HepG2 (cell line): ENCODE data around the gene GPR42. TPM values are rescaled to one million over a fixed set of nuclear protein-coding genes. Genes with fewer than 3 reads are reported as not detected.

Experiments used
- ATAC-seq: fragments of 200-7000 bp; cut with Tn5 transposase; 3 replicates; pipeline ENCODE4 v1.9.1; 2020; ENCODE audit warnings: mild to moderate bottlenecking, moderate library complexity
- BruUV-seq: library from RNA; stranded (reverse); fragments of 400-500 nt; replicated peaks from 2 replicates; lab custom pipeline; 2021; lab: Mats Ljungman, UMichigan
- CTCF ChIA-PET: fragments of 300-600 bp; formaldehyde crosslinking; extraction: SDS; loops from one replicate; lab custom pipeline; 2021; ENCODE audit warnings: low total read pairs, inconsistent platforms, low intra/inter-chr PET ratio; lab: Yijun Ruan, JAX
- POLR2A ChIA-PET: fragments of 350-600 bp; sonication (Branson Sonifier 250); formaldehyde crosslinking; loops from one replicate; lab custom pipeline; 2020; ENCODE audit warnings: antibody characterized with exemption, inconsistent platforms; lab: Yijun Ruan, JAX
- DNase-seq: peaks from one replicate; pipeline ENCODE4 v3.0.0-alpha.2; 2015; ENCODE audit warnings: low spot score
- FAIRE-seq: peaks from 3 replicates; lab custom pipeline; 2011; peaks lifted over from hg19 to GRCh38; lab: Jason Lieb, UNC
- H2AFZ ChIP-seq: one replicate; pipeline ENCODE4 v1.6.1; 2011; ENCODE audit warnings: low read length, inconsistent platforms
- H3K27ac ChIP-seq: fragments of 300-600 bp; 3 replicates; pipeline ENCODE4 v1.8.0; 2011; ENCODE audit warnings: mixed run types, mild to moderate bottlenecking, mixed read lengths, low read length, inconsistent platforms; ENCODE audit not compliant: insufficient read depth; ENCODE audit errors: extremely low read length
- H3K27me3 ChIP-seq, 2 experiments: fragments of 200-600 bp in 1 of 2; 2 replicates in 1 of 2; 3 replicates in 1 of 2; pipeline versions ENCODE4 v1.6.0 to v1.8.0; 2011; ENCODE audit warnings: low read length in 2 of 2, mild to moderate bottlenecking in 2 of 2, moderate library complexity in 2 of 2, inconsistent platforms in 1 of 2; ENCODE audit not compliant: insufficient read depth in 2 of 2, control insufficient read depth in 1 of 2
- H3K36me3 ChIP-seq, 2 experiments: fragments of 200-600 bp in 1 of 2; replicated peaks in 1 of 2; 2 replicates in 1 of 2; 3 replicates in 1 of 2; pipeline versions ENCODE4 v1.5.1 to v1.8.0; 2011; ENCODE audit warnings: low read length in 2 of 2, inconsistent platforms in 1 of 2; ENCODE audit not compliant: insufficient read depth in 2 of 2, control insufficient read depth in 1 of 2
- H3K4me1 ChIP-seq: 2 replicates; pipeline ENCODE4 v1.5.1; 2012; ENCODE audit warnings: low read length, inconsistent platforms; ENCODE audit not compliant: insufficient read depth
- H3K4me2 ChIP-seq: 2 replicates; pipeline ENCODE4 v1.6.0; 2011; ENCODE audit warnings: low read depth, low read length, inconsistent platforms
- H3K4me3 ChIP-seq, 3 experiments: fragments of 200-600 bp in 1 of 3; sonication (generic), shearing (Covaris generic) in 1 of 3; replicated peaks in 1 of 3; 2 replicates each; pipeline ENCODE4 v1.5.1; 2011 to 2016; ENCODE audit warnings: low read length in 3 of 3, inconsistent platforms in 2 of 3, low read depth in 2 of 3, mild to moderate bottlenecking in 2 of 3, control low read depth in 1 of 3, mixed read lengths in 1 of 3; ENCODE audit not compliant: insufficient read depth in 1 of 3
- H3K79me2 ChIP-seq: one replicate; pipeline ENCODE4 v1.6.1; 2011; ENCODE audit warnings: low read length, inconsistent platforms; ENCODE audit not compliant: insufficient read depth
- H3K9ac ChIP-seq: 2 replicates; pipeline ENCODE4 v1.6.0; 2011; ENCODE audit warnings: mild to moderate bottlenecking, low read depth, low read length, inconsistent platforms; ENCODE audit not compliant: insufficient read depth
- H3K9me3 ChIP-seq: 2 replicates; pipeline ENCODE4 v1.5.1; 2012; ENCODE audit warnings: mild to moderate bottlenecking, low read length
- H4K20me1 ChIP-seq: 2 replicates; pipeline ENCODE4 v1.6.0; 2011; ENCODE audit warnings: inconsistent platforms, mild to moderate bottlenecking, low read length, moderate library complexity; ENCODE audit not compliant: insufficient read depth
- FOXM1 ChIP-seq: sonication (generic); formaldehyde crosslinking; IDR thresholded peaks from 2 replicates; pipeline ENCODE4 v1.5.0; 2020; ENCODE audit warnings: missing genetic modification reagents
- GLI4 ChIP-seq: sonication (generic); formaldehyde crosslinking; IDR thresholded peaks from 2 replicates; pipeline ENCODE4 v1.5.1; 2020; ENCODE audit warnings: missing genetic modification reagents, mild to moderate bottlenecking, moderate library complexity, borderline replicate concordance
- JUNB ChIP-seq: sonication (generic); formaldehyde crosslinking; IDR thresholded peaks from 2 replicates; pipeline ENCODE4 v1.8.0; 2022; ENCODE audit warnings: missing genetic modification reagents, mild to moderate bottlenecking, borderline replicate concordance
- REL ChIP-seq: sonication (generic); formaldehyde crosslinking; conservative IDR thresholded peaks from 2 replicates; pipeline ENCODE4 v1.8.0; 2022; ENCODE audit warnings: mild to moderate bottlenecking, missing genetic modification reagents, moderate library complexity
- SMYD3 ChIP-seq: sonication (generic); formaldehyde crosslinking; IDR thresholded peaks from 2 replicates; pipeline ENCODE4 v1.8.1; 2023; ENCODE audit warnings: mild to moderate bottlenecking, missing genetic modification reagents
- ZNF329 ChIP-seq: sonication (generic); formaldehyde crosslinking; IDR thresholded peaks from 2 replicates; pipeline ENCODE4 v1.9.0; 2021; ENCODE audit warnings: low read depth, mild to moderate bottlenecking, missing genetic modification reagents
- WGBS: methylation state at CpG from one replicate; pipeline ENCODE4 v1.1.6; 2017; ENCODE audit warnings: low lambda C conversion rate; 5-methylcytosine and 5-hydroxymethylcytosine counted together
- in situ Hi-C: cut with HindIII; loops from 2 replicates; pipeline ENCODE4 v1.10.0; 2017; ENCODE audit warnings: low pct_unique_long_range_greater_than_20kb; ENCODE audit not compliant: extremely low pct_ligation_motif_present
- intact Hi-C: fragments of 100-400 bp; cut with micrococcal nuclease; formaldehyde crosslinking; loops from one replicate; pipeline ENCODE4 v1.10.0; 2022; ENCODE audit not compliant: unreplicated experiment
- polyA plus RNA-seq, 8 experiments: library from polyadenylated mRNA; depleted of rRNA in 3 of 8; stranded (reverse) in 7 of 8; unstranded in 1 of 8; fragments of >200 nt; fragmentation: Illumina TruSeq in 4 of 8; extraction: Trizol in 4 of 8; gene quantifications; 2 replicates each; pipeline versions ENCODE4 v1.2.1 to v1.2.3, GENCODE V29; 2011 to 2016; ENCODE audit warnings: low read depth in 4 of 8, missing spikeins in 1 of 8, mixed read lengths in 1 of 8; ENCODE audit not compliant: insufficient read depth in 1 of 8
- total RNA-seq, 5 experiments: library from RNA; depleted of rRNA; stranded (reverse); fragments of >200 nt; fragmentation: Illumina TruSeq; extraction: Trizol; gene quantifications; 2 replicates each; pipeline ENCODE4 v1.2.3, GENCODE V29; 2016; ENCODE audit warnings: low read depth in 1 of 5
- TF ChIP-seq, protein P1 (sequence below): sonication (generic); formaldehyde crosslinking; IDR thresholded peaks from 2 replicates; pipeline ENCODE4 v1.4.0; 2020; ENCODE audit warnings: missing genetic modification reagents, borderline replicate concordance
- TF ChIP-seq, protein P2 (sequence below): sonication (generic); formaldehyde crosslinking; IDR thresholded peaks from 2 replicates; pipeline ENCODE4 v1.4.0; 2020; ENCODE audit warnings: missing genetic modification reagents, borderline replicate concordance
- TF ChIP-seq, protein P3 (sequence below): sonication (generic); formaldehyde crosslinking; IDR thresholded peaks from 2 replicates; pipeline ENCODE4 v1.5.1; 2020; ENCODE audit warnings: mild to moderate bottlenecking, missing genetic modification reagents, borderline replicate concordance
- TF ChIP-seq, protein P4 (sequence below): sonication (generic); formaldehyde crosslinking; IDR thresholded peaks from 2 replicates; pipeline ENCODE4 v1.4.0; 2020; ENCODE audit warnings: missing genetic modification reagents

GPR42 gene
- total and polyA plus RNA-seq, 2 of the 13 experiments (the other 11 are each of a cell fraction or from before 2014, with no cell fraction given): not detected

DNA sequence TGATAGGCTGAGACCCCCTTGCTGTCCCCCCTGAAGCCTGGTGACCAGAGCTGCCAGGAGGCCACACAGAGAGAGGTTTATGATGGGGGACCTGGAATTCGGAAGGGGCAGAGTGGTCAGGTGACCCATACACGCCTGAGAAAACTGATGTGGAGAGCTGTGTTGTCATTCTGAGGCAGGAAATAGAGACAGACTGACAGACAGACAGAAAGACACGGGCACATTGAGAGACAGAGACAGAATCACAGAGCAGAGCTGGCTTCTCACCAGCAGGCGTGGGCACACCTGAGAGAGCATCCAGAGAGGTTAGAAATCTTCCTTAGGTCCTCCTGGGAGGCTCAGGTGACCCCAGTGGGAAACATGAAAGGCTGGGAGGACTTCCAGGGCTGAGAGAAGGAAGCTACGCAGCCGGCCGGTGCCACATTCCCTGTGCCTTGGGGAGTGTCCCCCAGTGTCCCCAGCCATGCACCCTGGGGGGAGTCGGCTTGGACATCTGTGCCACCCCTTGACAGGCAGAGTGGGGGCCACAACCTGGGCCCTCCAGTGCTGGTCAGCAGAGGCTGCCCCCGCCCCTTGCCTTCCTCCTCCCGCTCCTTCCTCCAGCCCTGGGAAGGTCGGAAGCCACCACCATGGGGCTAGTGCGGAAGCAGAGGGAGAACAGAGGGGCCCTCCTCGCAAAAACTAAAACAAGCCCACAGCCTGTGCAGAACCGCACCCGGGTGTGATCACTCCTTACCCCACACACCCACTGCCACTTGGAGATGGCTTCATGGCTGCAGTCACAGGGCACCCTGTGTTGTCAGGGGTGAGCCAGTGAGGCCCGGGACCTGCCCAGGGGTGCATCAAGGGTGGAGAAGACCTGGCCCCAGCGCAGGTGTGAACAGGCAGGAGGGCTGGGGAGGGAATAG lies 21.0 kb upstream of the GPR42 start:
- 0 out of 5 replicates have a peak, but pooled peaks cover 0 to 1% of the 10 kb centered on the region in 2 experiments for H3K27me3 ChIP-seq
- WGBS: 68% methylated on average over 12 of the region's 17 CpGs
- in situ Hi-C loops: loop anchor here (5.0 kb wide), 1 partner anchor 117 kb away; no protein-coding TSS in a partner anchor
- intact Hi-C loops: loop anchor here (5.0 kb wide), 1 partner anchor 47 kb away; no protein-coding TSS in a partner anchor
- no peak for ATAC-seq
- no peak overlapping the region for H3K4me2 ChIP-seq
- CTCF ChIA-PET: no interaction called here
- H2AFZ ChIP-seq: no peak overlapping the region
- H3K9ac ChIP-seq: no peak overlapping the region
- no TSS peak for BruUV-seq
- H3K27ac ChIP-seq: no peak overlapping the region
- no peaks in the 10 kb centered on the region for H3K36me3 ChIP-seq
- no peak for DNase-seq
- H3K4me3 ChIP-seq: no peak overlapping the region
- no peaks in the 10 kb centered on the region for H3K9me3 ChIP-seq
- H4K20me1 ChIP-seq: no peaks in the 10 kb centered on the region
- POLR2A ChIA-PET: no interaction called here
- H3K4me1 ChIP-seq: peaks cover 61% of the 10 kb centered on the region
- H3K79me2 ChIP-seq: no peaks in the 10 kb centered on the region
- no peak for FAIRE-seq
- TF ChIP-seq FOXM1 (CRISPR knock-in tag) (no peak), JUNB (no peak), SMYD3 (CRISPR knock-in tag) (no peak), ZNF329 (CRISPR knock-in tag) (no peak), GLI4 (no peak), REL (CRISPR knock-in tag) (no peak)
- TF ChIP-seq, protein P1, sequence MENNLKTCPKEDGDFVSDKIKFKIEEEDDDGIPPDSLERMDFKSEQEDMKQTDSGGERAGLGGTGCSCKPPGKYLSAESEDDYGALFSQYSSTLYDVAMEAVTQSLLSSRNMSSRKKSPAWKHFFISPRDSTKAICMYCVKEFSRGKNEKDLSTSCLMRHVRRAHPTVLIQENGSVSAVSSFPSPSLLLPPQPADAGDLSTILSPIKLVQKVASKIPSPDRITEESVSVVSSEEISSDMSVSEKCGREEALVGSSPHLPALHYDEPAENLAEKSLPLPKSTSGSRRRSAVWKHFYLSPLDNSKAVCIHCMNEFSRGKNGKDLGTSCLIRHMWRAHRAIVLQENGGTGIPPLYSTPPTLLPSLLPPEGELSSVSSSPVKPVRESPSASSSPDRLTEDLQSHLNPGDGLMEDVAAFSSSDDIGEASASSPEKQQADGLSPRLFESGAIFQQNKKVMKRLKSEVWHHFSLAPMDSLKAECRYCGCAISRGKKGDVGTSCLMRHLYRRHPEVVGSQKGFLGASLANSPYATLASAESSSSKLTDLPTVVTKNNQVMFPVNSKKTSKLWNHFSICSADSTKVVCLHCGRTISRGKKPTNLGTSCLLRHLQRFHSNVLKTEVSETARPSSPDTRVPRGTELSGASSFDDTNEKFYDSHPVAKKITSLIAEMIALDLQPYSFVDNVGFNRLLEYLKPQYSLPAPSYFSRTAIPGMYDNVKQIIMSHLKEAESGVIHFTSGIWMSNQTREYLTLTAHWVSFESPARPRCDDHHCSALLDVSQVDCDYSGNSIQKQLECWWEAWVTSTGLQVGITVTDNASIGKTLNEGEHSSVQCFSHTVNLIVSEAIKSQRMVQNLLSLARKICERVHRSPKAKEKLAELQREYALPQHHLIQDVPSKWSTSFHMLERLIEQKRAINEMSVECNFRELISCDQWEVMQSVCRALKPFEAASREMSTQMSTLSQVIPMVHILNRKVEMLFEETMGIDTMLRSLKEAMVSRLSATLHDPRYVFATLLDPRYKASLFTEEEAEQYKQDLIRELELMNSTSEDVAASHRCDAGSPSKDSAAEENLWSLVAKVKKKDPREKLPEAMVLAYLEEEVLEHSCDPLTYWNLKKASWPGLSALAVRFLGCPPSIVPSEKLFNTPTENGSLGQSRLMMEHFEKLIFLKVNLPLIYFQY (CRISPR knock-in tag): no peak
- TF ChIP-seq, protein P2, sequence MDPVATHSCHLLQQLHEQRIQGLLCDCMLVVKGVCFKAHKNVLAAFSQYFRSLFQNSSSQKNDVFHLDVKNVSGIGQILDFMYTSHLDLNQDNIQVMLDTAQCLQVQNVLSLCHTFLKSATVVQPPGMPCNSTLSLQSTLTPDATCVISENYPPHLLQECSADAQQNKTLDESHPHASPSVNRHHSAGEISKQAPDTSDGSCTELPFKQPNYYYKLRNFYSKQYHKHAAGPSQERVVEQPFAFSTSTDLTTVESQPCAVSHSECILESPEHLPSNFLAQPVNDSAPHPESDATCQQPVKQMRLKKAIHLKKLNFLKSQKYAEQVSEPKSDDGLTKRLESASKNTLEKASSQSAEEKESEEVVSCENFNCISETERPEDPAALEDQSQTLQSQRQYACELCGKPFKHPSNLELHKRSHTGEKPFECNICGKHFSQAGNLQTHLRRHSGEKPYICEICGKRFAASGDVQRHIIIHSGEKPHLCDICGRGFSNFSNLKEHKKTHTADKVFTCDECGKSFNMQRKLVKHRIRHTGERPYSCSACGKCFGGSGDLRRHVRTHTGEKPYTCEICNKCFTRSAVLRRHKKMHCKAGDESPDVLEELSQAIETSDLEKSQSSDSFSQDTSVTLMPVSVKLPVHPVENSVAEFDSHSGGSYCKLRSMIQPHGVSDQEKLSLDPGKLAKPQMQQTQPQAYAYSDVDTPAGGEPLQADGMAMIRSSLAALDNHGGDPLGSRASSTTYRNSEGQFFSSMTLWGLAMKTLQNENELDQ: no peak
- TF ChIP-seq, protein P3, sequence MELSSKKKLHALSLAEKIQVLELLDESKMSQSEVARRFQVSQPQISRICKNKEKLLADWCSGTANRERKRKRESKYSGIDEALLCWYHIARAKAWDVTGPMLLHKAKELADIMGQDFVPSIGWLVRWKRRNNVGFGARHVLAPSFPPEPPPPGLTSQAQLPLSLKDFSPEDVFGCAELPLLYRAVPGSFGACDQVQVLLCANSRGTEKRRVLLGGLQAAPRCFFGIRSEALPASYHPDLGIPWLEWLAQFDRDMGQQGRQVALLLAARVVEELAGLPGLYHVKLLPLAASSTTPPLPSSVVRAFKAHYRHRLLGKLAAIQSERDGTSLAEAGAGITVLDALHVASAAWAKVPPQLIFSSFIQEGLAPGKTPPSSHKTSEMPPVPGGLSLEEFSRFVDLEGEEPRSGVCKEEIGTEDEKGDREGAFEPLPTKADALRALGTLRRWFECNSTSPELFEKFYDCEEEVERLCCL (CRISPR knock-in tag): no peak
- TF ChIP-seq, protein P4, sequence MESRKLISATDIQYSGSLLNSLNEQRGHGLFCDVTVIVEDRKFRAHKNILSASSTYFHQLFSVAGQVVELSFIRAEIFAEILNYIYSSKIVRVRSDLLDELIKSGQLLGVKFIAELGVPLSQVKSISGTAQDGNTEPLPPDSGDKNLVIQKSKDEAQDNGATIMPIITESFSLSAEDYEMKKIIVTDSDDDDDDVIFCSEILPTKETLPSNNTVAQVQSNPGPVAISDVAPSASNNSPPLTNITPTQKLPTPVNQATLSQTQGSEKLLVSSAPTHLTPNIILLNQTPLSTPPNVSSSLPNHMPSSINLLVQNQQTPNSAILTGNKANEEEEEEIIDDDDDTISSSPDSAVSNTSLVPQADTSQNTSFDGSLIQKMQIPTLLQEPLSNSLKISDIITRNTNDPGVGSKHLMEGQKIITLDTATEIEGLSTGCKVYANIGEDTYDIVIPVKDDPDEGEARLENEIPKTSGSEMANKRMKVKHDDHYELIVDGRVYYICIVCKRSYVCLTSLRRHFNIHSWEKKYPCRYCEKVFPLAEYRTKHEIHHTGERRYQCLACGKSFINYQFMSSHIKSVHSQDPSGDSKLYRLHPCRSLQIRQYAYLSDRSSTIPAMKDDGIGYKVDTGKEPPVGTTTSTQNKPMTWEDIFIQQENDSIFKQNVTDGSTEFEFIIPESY (CRISPR knock-in tag): no peak
